Ovary (tissue), 9 donors: ENCODE measurements around the gene PPTC7. TPM values are rescaled to one million over a fixed set of nuclear protein-coding genes. Genes with fewer than 3 reads are reported as not detected.

Experiments used
- DNase-seq, 5 donors: peaks; one replicate each; pipeline ENCODE4 v3.0.0-alpha.2; 2019 to 2020
- H3K27ac ChIP-seq, 2 donors: fragments of 200-600 bp; one replicate each; pipeline versions ENCODE4 v1.5.1 to v1.8.0; 2019 to 2022
- H3K27me3 ChIP-seq: fragments of 200-600 bp; one replicate; pipeline ENCODE4 v1.8.0; 2022
- H3K36me3 ChIP-seq: fragments of 200-600 bp; sonication (generic); one replicate; pipeline ENCODE4 v1.5.1; 2019
- H3K4me1 ChIP-seq: one replicate; pipeline ENCODE4 v1.8.1; 2013; ENCODE audit warnings: mild to moderate bottlenecking, moderate library complexity; ENCODE audit not compliant: insufficient read depth
- H3K4me3 ChIP-seq: fragments of 200-600 bp; sonication (generic); one replicate; pipeline ENCODE4 v1.5.1; 2017
- H3K9me3 ChIP-seq, 2 donors: fragments of 200-600 bp in 1 of 2; sonication (generic) in 1 of 2; one replicate each; pipeline versions ENCODE4 v1.5.1 to v1.8.1; 2013 to 2019; ENCODE audit warnings: mild to moderate bottlenecking in 1 of 2, moderate library complexity in 1 of 2
- CTCF ChIP-seq, 3 donors: fragments of 450-650 bp in 2 of 3; fragments of 200-600 bp in 1 of 3; IDR thresholded peaks; one replicate each; pipeline versions ENCODE4 v1.5.1 to v1.8.0; 2016 to 2022; ENCODE audit warnings: antibody characterized with exemption in 3 of 3, mild to moderate bottlenecking in 1 of 3
- EP300 ChIP-seq: sonication (generic); formaldehyde crosslinking; IDR thresholded peaks from one replicate; pipeline ENCODE4 v1.6.1; 2017; ENCODE audit warnings: antibody characterized with exemption
- POLR2A ChIP-seq: fragments of 450-650 bp; IDR thresholded peaks from one replicate; pipeline ENCODE4 v1.6.1; 2017; ENCODE audit warnings: antibody characterized with exemption, mild to moderate bottlenecking, moderate library complexity
- WGBS, 3 donors: extraction: QIAGEN DNeasy Blood & Tissue Kit in 1 of 3; methylation state at CpG; one replicate each; pipeline versions ENCODE4 v1.1.5 to v1.1.7; 2013 to 2017; 5-methylcytosine and 5-hydroxymethylcytosine counted together
- intact Hi-C, 4 donors: fragments of 100-400 bp; cut with DNase I; formaldehyde crosslinking; loops; one replicate each; pipeline versions ENCODE4 v1.11.0 to v1.15.1; 2022 to 2023
- polyA plus RNA-seq, 2 donors: library from polyadenylated mRNA; stranded (reverse); fragments of 200-250 nt in 1 of 2; fragments of 350-450 nt in 1 of 2; fragmentation: Illumina TruSeq in 1 of 2; extraction: RNeasy Lipid Tissue Mini Kit (QIAGEN cat#74804) in 1 of 2; gene quantifications; one replicate each; pipeline ENCODE4 v1.2.3, GENCODE V29; 2013 to 2014
- total RNA-seq, 7 donors: library from RNA; depleted of rRNA in 2 of 7; stranded (reverse); fragments of >200 nt in 2 of 7; fragmentation: NEBNext Ultra II Directional in 3 of 7; extraction: Animal tissue kit (Norgen Biotek cat#: 25700) in 3 of 7; gene quantifications; one replicate each; pipeline versions ENCODE4 v1.1.0 to v1.2.4, GENCODE V29; 2016 to 2023
- donor health status: DM: no; HTN: no; CAD: no; lungs with moderate emphysema.
- donor health status: DM: no; HTN: no; CAD: no.
- donor health status: Bipolar disorder and iron deficiency.
- donor health status: DM: yes; HTN: yes; CAD: no.
- donor health status: DM: no; HTN: no; CAD: no.
- donor health status: DM: yes; HTN: yes; CAD: no.

PPTC7 gene
- total and polyA plus RNA-seq, 9 donors: 10.0 to 25.5 (median 19.2) TPM

DNA sequence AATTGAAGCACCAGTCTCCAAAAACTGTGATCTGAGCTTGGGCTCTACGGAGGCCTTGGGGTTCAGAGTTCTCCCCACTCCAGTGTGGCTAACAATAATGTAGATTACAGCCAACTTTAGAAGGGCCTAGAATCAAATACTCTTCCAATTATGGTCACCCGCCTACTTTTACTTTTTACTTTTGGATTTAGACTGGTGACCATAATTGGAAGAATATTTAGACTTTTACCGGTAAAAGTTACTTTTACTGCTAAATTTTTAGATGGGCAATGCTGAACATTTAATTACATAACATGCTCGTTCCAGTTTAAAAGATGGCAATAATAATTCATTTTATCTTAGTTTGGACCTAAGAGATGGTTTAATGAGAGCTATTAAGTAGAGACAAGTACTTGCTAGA is 39.2 kb downstream of the PPTC7 start:
- Histone ChIP-seq H3K9me3 (no peaks in the 10 kb centered on the region), H3K4me3 (no peak overlapping the region), H3K27ac (peak overlapping the region; percentile 24 to 74)

GRCh38 chr12:110543252-110543959 is 39.7 kb downstream of the PPTC7 start:
- intact Hi-C loops: loop anchor here in 1 of 4 donors (10.0 kb wide), 1 partner anchor 51 kb away; no protein-coding TSS in a partner anchor
- Histone ChIP-seq H3K36me3 (no peaks in the 10 kb centered on the region), H3K27me3 (no peaks in the 10 kb centered on the region), H3K27ac (peak overlapping the region; percentile 24 to 74), H3K4me1 (peaks cover 7% of the 10 kb centered on the region), H3K4me3 (no peak overlapping the region), H3K9me3 (no peaks in the 10 kb centered on the region)
- DNase-seq: peak; percentile 93 to 96 (median 94)
- 2 to 8% (median 3%) methylated on average over 7 of the region's 7 CpGs for WGBS, 3 donors
- TF ChIP-seq CTCF (IDR thresholded peaks at IDR 0.05) (no peak), EP300 (no peak), POLR2A (no peak)

More for the DNA sequence above, 39.2 kb downstream of the PPTC7 start:
- TF ChIP-seq EP300 (no peak), POLR2A (no peak), CTCF (IDR thresholded peaks at IDR 0.05) (no peak)
- 33 to 43% (median 42%) methylated on average over 4 of the region's 4 CpGs for WGBS, 3 donors
- no peaks in the 10 kb centered on the region for H3K36me3 ChIP-seq
- DNase-seq: no peak
- no peaks in the 10 kb centered on the region for H3K27me3 ChIP-seq
- H3K4me1 ChIP-seq: peaks cover 12% of the 10 kb centered on the region
- intact Hi-C loops: loop anchor here in 1 of 4 donors (10.0 kb wide), 1 partner anchor 51 kb away; no protein-coding TSS in a partner anchor

- DNase-seq: no peak
- peaks cover 9% of the 10 kb centered on the region for H3K4me1 ChIP-seq
- no peaks in the 10 kb centered on the region for H3K27me3 ChIP-seq
- no peak overlapping the region for H3K4me3 ChIP-seq
- 90 to 91% (median 90%) methylated on average over 8 of the region's 8 CpGs for WGBS, 3 donors
- TF ChIP-seq CTCF (IDR thresholded peaks at IDR 0.05) (no peak), EP300 (no peak), POLR2A (no peak)
- no peak overlapping the region for H3K27ac ChIP-seq
- H3K36me3 ChIP-seq: no peaks in the 10 kb centered on the region
- intact Hi-C loops: loop anchor here in 1 of 4 donors (10.0 kb wide), 1 partner anchor 55 kb away; no protein-coding TSS in a partner anchor
- H3K9me3 ChIP-seq: no peaks in the 10 kb centered on the region
Observed at GRCh38 chr12:110540048-110540447, 43.1 kb downstream of the PPTC7 start.

DNA sequence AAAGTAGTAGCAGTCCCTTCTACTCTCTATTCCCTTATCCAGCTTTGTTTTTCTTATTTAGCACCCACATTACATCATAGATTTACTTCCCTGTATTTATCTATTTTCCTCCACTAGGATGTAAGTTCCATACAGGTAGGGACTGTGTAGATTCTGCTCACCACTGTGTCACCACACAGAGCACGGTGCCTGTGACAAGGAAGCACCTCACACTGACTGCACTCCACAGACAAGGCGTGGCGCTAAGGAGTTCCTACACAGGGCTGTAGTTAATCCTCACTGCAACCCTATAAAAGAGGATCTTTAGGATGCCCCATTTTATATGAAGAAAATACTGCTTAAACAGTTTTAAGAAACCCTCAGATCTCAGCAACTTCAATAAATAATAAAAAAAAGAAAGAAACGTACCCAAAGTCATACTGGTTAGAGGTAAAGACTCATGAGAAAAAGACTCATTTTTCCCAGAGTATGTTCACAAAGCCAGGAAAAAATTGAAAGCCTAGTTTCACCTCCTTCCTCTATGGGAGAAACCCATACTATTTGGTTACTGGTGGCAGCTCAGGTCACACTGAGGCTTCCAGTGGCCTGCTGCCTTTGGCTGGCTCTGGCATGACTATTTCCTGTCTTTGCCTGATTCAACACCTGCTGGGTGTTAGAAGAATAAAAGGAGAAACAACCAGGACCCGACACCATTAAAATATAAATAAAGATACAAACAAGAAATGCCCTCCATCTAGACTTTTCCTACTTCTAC is 44.1 kb downstream of the PPTC7 start:
- no peak for DNase-seq
- 96 to 99% (median 97%) methylated on average over 5 of the region's 5 CpGs for WGBS, 3 donors
- no peak overlapping the region for H3K27ac ChIP-seq
- peaks cover 9% of the 10 kb centered on the region for H3K4me1 ChIP-seq
- H3K9me3 ChIP-seq: no peaks in the 10 kb centered on the region
- no peaks in the 10 kb centered on the region for H3K27me3 ChIP-seq
- H3K36me3 ChIP-seq: no peaks in the 10 kb centered on the region
- no peak overlapping the region for H3K4me3 ChIP-seq
- intact Hi-C loops: no loop called here
- TF ChIP-seq POLR2A (no peak), EP300 (no peak), CTCF (IDR thresholded peaks at IDR 0.05) (no peak)
